Keratinocyte (primary cell): ENCODE data around the gene KLK1. TPM values are rescaled to one million over a fixed set of nuclear protein-coding genes. Genes with fewer than 3 reads are reported as not detected.

Experiments
- DNase-seq: peaks from one replicate; pipeline ENCODE4 v3.0.0-alpha.2; 2011; ENCODE audit warnings: low read depth, missing footprints, low spot score
- FAIRE-seq: peaks from 2 replicates; lab custom pipeline; 2011; peaks lifted over from hg19 to GRCh38; lab: Jason Lieb, UNC
- H2AFZ ChIP-seq: 2 replicates; pipeline ENCODE4 v1.6.0; 2012; ENCODE audit warnings: low read length, control low read depth, inconsistent platforms; ENCODE audit not compliant: control insufficient read depth
- H3K27ac ChIP-seq: 2 replicates; pipeline ENCODE4 v1.5.1; 2011; ENCODE audit warnings: low read length; ENCODE audit not compliant: control insufficient read depth, insufficient read depth
- H3K27me3 ChIP-seq: 3 replicates; pipeline ENCODE4 v1.6.0; 2011; ENCODE audit warnings: low read length; ENCODE audit not compliant: control insufficient read depth, insufficient read depth; ENCODE audit errors: extremely low read depth
- H3K36me3 ChIP-seq, 2 experiments: 2 replicates in 1 of 2; 3 replicates in 1 of 2; pipeline ENCODE4 v1.5.1; 2011; ENCODE audit warnings: low read length in 2 of 2, mild to moderate bottlenecking in 1 of 2; ENCODE audit not compliant: control insufficient read depth in 2 of 2, insufficient read depth in 2 of 2; ENCODE audit errors: extremely low read depth in 1 of 2
- H3K4me1 ChIP-seq: 3 replicates; pipeline ENCODE4 v1.5.1; 2011; ENCODE audit warnings: low read length; ENCODE audit not compliant: control insufficient read depth, insufficient read depth; ENCODE audit errors: extremely low read depth
- H3K4me2 ChIP-seq: 3 replicates; pipeline ENCODE4 v1.6.0; 2011; ENCODE audit warnings: low read depth, low read length; ENCODE audit not compliant: control insufficient read depth, insufficient read depth; ENCODE audit errors: extremely low read depth
- H3K4me3 ChIP-seq, 3 experiments: fragments of 200-600 bp in 1 of 3; sonication (generic) in 1 of 3; 2 replicates in 2 of 3; 3 replicates in 1 of 3; pipeline ENCODE4 v1.5.1; 2011 to 2016; ENCODE audit warnings: low read length in 3 of 3, mild to moderate bottlenecking in 3 of 3, control low read depth in 2 of 3, inconsistent platforms in 1 of 3, low read depth in 1 of 3, mixed read lengths in 1 of 3, mixed run types in 1 of 3, moderate library complexity in 1 of 3; ENCODE audit not compliant: control insufficient read depth in 2 of 3, insufficient read depth in 2 of 3; ENCODE audit errors: extremely low read depth in 1 of 3
- H3K79me2 ChIP-seq: 2 replicates; pipeline ENCODE4 v1.6.0; 2012; ENCODE audit warnings: low read length; ENCODE audit not compliant: control insufficient read depth, insufficient read depth
- H3K9ac ChIP-seq: 3 replicates; pipeline ENCODE4 v1.6.0; 2011; ENCODE audit warnings: low read length; ENCODE audit not compliant: control insufficient read depth, insufficient read depth; ENCODE audit errors: extremely low read depth
- H3K9me1 ChIP-seq: 3 replicates; pipeline ENCODE4 v1.6.0; 2011; ENCODE audit warnings: low read length; ENCODE audit not compliant: control insufficient read depth, insufficient read depth; ENCODE audit errors: extremely low read depth
- H3K9me3 ChIP-seq: 2 replicates; pipeline ENCODE4 v1.5.1; 2012; ENCODE audit warnings: low read depth, low read length; ENCODE audit not compliant: control insufficient read depth
- H4K20me1 ChIP-seq: 3 replicates; pipeline ENCODE4 v1.6.0; 2011; ENCODE audit warnings: low read length; ENCODE audit not compliant: control insufficient read depth, insufficient read depth; ENCODE audit errors: extremely low read depth
- EZH2 ChIP-seq: IDR thresholded peaks from one replicate; pipeline ENCODE4 v1.6.1; 2012; ENCODE audit warnings: inconsistent platforms, mild to moderate bottlenecking, low read length, moderate library complexity
- dilution Hi-C: fragments of 300-500 bp; cut with MboI; formaldehyde crosslinking; loops from one replicate; pipeline ENCODE4 v1.7.0; 2020; ENCODE audit warnings: low sequenced_read_pairs; ENCODE audit not compliant: extremely low pct_ligation_motif_present
- polyA plus RNA-seq, 5 experiments: library from polyadenylated mRNA; depleted of rRNA in 3 of 5; stranded (reverse) in 3 of 5; stranded (forward) in 1 of 5; unstranded in 1 of 5; fragments of >200 nt; gene quantifications; 1 replicate in 1 of 5; 2 replicates in 3 of 5; 3 replicates in 1 of 5; pipeline versions ENCODE4 v1.2.1 to v1.2.3, GENCODE V29; 2011 to 2012; ENCODE audit warnings: missing spikeins in 2 of 5, low read depth in 1 of 5, low replicate concordance in 1 of 5
- TF ChIP-seq, protein P1 (sequence below), 3 experiments: IDR thresholded peaks in 1 of 3; conservative IDR thresholded peaks in 1 of 3; optimal IDR thresholded peaks in 1 of 3; 2 replicates in 2 of 3; 3 replicates in 1 of 3; pipeline versions ENCODE3 to v1.5.1; 2011; ENCODE audit warnings: low read length in 3 of 3, mild to moderate bottlenecking in 3 of 3, moderate library complexity in 2 of 3, control low read depth in 1 of 3, inconsistent platforms in 1 of 3; ENCODE audit not compliant: insufficient read depth in 2 of 3; ENCODE audit errors: extremely low read depth in 1 of 3

KLK1 gene
- polyA plus RNA-seq, 1 donor (not counting 4 experiments of a cell fraction or from before 2014, with no cell fraction given) = 0.31 TPM

DNA sequence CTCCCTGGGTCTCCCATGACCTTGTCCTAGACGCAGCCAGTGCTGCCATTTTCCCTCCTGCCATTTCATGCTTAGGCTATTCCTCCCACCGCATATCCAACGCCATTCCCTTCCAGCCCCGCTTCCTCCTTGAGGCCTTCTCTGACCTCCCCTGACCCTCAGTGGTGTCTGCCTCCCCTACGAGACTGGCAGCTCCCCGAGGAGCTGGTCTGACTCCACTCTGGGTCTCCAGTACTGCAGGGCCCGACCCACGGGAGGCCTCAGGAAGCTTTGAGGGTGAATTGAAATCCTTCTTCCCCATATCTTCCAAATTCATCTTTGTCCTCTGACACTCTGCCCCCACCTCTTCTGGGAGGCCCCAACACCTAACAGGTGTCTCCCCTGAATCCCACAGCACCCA, 9.1 kb upstream of the KLK1 start:
- Histone ChIP-seq H3K4me1 (peaks cover 20% of the 10 kb centered on the region), H3K9me1 (no peaks in the 10 kb centered on the region), H3K27ac (no peak overlapping the region), H3K9me3 (no peaks in the 10 kb centered on the region), H3K79me2 (no peaks in the 10 kb centered on the region), H3K27me3 (peaks cover 8% of the 10 kb centered on the region), H3K4me3 (no peak overlapping the region), H3K36me3 (no peaks in the 10 kb centered on the region), H2AFZ (no peak overlapping the region), H3K9ac (no peak overlapping the region), H3K4me2 (no peak overlapping the region), H4K20me1 (no peaks in the 10 kb centered on the region)
- FAIRE-seq (no peak), DNase-seq (no peak)
- no peak for TF ChIP-seq EZH2
- TF ChIP-seq, protein P1, sequence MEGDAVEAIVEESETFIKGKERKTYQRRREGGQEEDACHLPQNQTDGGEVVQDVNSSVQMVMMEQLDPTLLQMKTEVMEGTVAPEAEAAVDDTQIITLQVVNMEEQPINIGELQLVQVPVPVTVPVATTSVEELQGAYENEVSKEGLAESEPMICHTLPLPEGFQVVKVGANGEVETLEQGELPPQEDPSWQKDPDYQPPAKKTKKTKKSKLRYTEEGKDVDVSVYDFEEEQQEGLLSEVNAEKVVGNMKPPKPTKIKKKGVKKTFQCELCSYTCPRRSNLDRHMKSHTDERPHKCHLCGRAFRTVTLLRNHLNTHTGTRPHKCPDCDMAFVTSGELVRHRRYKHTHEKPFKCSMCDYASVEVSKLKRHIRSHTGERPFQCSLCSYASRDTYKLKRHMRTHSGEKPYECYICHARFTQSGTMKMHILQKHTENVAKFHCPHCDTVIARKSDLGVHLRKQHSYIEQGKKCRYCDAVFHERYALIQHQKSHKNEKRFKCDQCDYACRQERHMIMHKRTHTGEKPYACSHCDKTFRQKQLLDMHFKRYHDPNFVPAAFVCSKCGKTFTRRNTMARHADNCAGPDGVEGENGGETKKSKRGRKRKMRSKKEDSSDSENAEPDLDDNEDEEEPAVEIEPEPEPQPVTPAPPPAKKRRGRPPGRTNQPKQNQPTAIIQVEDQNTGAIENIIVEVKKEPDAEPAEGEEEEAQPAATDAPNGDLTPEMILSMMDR (optimal IDR thresholded peaks at IDR 0.05 in 1 of 3, IDR thresholded peaks at IDR 0.05 in 1 of 3, conservative IDR thresholded peaks at IDR 0.05 in 1 of 3; ENCODE audit: extremely low read depth in 1 of 3, insufficient read depth in 2 of 3, low read length in 3 of 3) = no peak
- dilution Hi-C loops = no loop called here

DNA sequence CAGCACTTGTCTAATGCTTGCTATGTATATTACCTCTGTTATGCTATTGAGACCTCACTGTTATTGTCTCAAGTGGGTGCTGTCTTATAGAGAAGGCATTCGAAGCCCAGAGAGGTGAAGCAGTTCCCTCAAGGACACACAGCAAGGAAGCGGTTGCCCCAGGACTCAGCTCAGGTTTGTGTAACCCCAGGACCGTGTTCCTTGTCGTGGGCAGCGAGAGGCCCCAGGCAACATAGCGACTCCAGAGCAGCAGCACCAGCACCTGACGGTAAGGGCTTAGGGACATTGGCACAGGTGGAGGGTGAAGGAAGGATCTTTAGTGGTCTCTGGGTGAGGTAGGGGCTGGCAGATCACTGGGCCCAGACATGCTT, 7.4 kb upstream of the KLK1 start:
- TF ChIP-seq, protein P1 (optimal IDR thresholded peaks at IDR 0.05 in 1 of 3, IDR thresholded peaks at IDR 0.05 in 1 of 3, conservative IDR thresholded peaks at IDR 0.05 in 1 of 3; ENCODE audit: extremely low read depth in 1 of 3, insufficient read depth in 2 of 3, low read length in 3 of 3) = no peak
- TF ChIP-seq EZH2 = no peak
- H2AFZ ChIP-seq = no peak overlapping the region
- H3K4me3 ChIP-seq = no peak overlapping the region
- H3K4me1 ChIP-seq = peaks cover 10% of the 10 kb centered on the region
- no peaks in the 10 kb centered on the region for H3K36me3 ChIP-seq
- H3K27me3 ChIP-seq = no peaks in the 10 kb centered on the region
- dilution Hi-C loops = no loop called here
- FAIRE-seq = no peak
- H3K9me1 ChIP-seq = no peaks in the 10 kb centered on the region
- H3K9ac ChIP-seq = no peak overlapping the region
- no peaks in the 10 kb centered on the region for H3K9me3 ChIP-seq
- no peak overlapping the region for H3K4me2 ChIP-seq
- no peaks in the 10 kb centered on the region for H3K79me2 ChIP-seq
- no peak for DNase-seq
- H4K20me1 ChIP-seq = no peaks in the 10 kb centered on the region
- H3K27ac ChIP-seq = no peak overlapping the region
